ENCODE results near the gene RAB4A.

Gene RAB4A

DNA sequence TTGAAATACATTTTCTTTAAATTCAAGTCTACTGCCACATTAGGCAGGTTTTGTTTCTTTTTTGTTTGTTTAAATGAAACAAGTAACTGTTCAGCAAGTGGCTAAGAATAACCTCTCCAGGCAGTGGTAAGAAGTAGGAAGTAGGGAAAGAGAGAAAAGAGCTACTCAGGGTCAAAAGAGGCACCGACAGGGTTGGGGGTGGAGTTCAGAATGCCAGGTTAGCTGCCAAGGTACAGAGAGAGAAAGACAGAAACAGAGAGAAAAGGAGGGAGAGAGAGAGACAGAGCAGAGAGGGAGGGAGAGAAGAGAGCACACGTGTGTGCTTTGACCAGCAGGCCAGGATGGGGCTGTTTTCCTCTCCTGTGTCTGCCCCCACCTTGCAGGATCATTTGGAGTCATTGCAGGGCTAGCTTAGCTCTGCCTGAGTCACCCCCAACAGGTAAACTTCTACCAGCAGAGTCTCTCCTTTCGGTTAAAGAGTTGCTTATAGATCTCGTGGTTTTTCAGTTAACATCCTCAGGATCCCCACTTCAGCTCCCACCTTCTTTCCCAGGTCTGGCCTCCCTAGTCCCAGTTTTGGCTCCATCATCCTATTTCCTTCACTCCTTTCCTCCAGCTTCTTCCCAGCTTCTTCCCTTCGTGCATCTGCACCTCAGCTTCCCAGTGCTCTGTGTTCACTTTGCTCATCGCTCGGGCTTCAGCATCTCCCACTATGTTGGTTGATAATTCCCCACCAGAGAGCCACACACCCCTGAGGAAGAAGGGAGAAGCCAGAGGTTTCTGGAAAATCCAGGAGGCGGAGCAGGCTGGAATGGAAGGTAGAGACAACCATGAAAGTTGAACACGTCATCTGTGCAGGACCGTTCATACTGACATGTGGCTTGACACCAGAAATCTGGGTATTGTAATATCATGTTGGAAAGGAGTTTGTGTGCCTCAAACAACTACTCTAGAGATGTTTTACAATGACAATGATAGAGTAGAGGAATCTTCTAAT is 21.8 kb upstream of the RAB4A start:
- TF ChIP-seq FOXM1 (IDR thresholded peaks at IDR 0.05; ENCODE audit: borderline replicate concordance, low read depth) (no peak), YY1 (IDR thresholded peaks at IDR 0.05; ENCODE audit: low read depth) (no peak), ZBTB7A (IDR thresholded peaks at IDR 0.05; ENCODE audit: low read depth) (no peak), TCF12 (IDR thresholded peaks at IDR 0.05; ENCODE audit: low read depth) (no peak), EP300 (IDR thresholded peaks at IDR 0.05; ENCODE audit: borderline replicate concordance) (no peak), NFIC (IDR thresholded peaks at IDR 0.05) (no peak), CEBPB (IDR thresholded peaks at IDR 0.05) (no peak), TEAD4 (IDR thresholded peaks at IDR 0.05) (no peak), TAF1 (IDR thresholded peaks at IDR 0.05; ENCODE audit: low read depth) (no peak), EGR1 (IDR thresholded peaks at IDR 0.05) (no peak), CREB1 (IDR thresholded peaks at IDR 0.05; ENCODE audit: low read depth) (no peak), RAD21 (IDR thresholded peaks at IDR 0.05; ENCODE audit: low read depth) (no peak)
- TF ChIP-seq, protein P1, sequence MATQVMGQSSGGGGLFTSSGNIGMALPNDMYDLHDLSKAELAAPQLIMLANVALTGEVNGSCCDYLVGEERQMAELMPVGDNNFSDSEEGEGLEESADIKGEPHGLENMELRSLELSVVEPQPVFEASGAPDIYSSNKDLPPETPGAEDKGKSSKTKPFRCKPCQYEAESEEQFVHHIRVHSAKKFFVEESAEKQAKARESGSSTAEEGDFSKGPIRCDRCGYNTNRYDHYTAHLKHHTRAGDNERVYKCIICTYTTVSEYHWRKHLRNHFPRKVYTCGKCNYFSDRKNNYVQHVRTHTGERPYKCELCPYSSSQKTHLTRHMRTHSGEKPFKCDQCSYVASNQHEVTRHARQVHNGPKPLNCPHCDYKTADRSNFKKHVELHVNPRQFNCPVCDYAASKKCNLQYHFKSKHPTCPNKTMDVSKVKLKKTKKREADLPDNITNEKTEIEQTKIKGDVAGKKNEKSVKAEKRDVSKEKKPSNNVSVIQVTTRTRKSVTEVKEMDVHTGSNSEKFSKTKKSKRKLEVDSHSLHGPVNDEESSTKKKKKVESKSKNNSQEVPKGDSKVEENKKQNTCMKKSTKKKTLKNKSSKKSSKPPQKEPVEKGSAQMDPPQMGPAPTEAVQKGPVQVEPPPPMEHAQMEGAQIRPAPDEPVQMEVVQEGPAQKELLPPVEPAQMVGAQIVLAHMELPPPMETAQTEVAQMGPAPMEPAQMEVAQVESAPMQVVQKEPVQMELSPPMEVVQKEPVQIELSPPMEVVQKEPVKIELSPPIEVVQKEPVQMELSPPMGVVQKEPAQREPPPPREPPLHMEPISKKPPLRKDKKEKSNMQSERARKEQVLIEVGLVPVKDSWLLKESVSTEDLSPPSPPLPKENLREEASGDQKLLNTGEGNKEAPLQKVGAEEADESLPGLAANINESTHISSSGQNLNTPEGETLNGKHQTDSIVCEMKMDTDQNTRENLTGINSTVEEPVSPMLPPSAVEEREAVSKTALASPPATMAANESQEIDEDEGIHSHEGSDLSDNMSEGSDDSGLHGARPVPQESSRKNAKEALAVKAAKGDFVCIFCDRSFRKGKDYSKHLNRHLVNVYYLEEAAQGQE (IDR thresholded peaks at IDR 0.05; ENCODE audit: low read depth) = no peak
- TF ChIP-seq, protein P2, sequence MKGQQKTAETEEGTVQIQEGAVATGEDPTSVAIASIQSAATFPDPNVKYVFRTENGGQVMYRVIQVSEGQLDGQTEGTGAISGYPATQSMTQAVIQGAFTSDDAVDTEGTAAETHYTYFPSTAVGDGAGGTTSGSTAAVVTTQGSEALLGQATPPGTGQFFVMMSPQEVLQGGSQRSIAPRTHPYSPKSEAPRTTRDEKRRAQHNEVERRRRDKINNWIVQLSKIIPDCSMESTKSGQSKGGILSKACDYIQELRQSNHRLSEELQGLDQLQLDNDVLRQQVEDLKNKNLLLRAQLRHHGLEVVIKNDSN (IDR thresholded peaks at IDR 0.05) = no peak
- TF ChIP-seq, protein P3, sequence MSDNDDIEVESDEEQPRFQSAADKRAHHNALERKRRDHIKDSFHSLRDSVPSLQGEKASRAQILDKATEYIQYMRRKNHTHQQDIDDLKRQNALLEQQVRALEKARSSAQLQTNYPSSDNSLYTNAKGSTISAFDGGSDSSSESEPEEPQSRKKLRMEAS (IDR thresholded peaks at IDR 0.05) = no peak

DNA sequence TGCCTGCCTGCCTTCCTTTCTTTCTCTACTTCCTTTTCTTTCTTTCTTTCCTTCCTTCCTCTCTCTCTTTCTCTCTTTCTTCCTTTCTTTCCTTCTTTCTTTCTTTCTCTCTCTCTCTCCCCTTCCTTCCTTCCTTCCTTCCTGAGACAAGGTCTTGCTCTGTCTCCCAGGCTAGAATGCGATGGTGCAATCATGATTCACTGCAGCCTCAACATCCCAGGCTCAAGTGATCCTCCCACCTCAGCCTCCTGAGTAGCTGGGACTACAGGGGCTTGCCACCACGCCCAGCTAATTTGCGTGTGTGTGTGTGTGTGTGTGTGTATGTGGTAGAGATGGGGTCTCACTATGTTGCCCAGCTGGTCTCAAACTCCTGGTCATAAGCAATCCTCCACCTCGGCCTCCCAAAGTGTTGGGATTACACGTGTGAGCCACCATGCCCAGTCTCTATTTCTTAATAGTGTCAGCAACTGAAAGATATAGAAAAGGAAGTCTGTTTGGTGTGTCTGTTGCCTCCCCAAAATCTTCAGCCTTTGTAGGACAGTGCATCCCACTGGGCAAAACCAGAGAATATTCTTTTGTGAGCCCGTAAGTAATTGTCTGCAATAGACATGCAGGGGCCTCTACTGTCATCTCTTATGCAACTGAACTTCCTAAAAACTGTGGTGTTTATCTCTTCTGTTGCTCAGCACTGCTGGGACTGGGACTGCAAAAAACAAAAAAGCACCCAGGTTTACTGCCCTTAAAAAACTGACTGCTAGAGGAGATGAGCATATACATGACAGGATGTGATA is 20.9 kb upstream of the RAB4A start:
- TF ChIP-seq YY1 (IDR thresholded peaks at IDR 0.05; ENCODE audit: low read depth) (no peak), CREB1 (IDR thresholded peaks at IDR 0.05; ENCODE audit: low read depth) (no peak), EP300 (IDR thresholded peaks at IDR 0.05; ENCODE audit: borderline replicate concordance) (no peak), ZBTB7A (IDR thresholded peaks at IDR 0.05; ENCODE audit: low read depth) (no peak), CEBPB (IDR thresholded peaks at IDR 0.05) (no peak), EGR1 (IDR thresholded peaks at IDR 0.05) (no peak), TEAD4 (IDR thresholded peaks at IDR 0.05) (no peak), RAD21 (IDR thresholded peaks at IDR 0.05; ENCODE audit: low read depth) (no peak), TCF12 (IDR thresholded peaks at IDR 0.05; ENCODE audit: low read depth) (no peak), NFIC (IDR thresholded peaks at IDR 0.05) (no peak), FOXM1 (IDR thresholded peaks at IDR 0.05; ENCODE audit: borderline replicate concordance, low read depth) (no peak), TAF1 (IDR thresholded peaks at IDR 0.05; ENCODE audit: low read depth) (no peak)
- TF ChIP-seq, protein P2 (IDR thresholded peaks at IDR 0.05) = no peak
- TF ChIP-seq, protein P3 (IDR thresholded peaks at IDR 0.05) = no peak
- TF ChIP-seq, protein P1 (IDR thresholded peaks at IDR 0.05; ENCODE audit: low read depth) = no peak

DNA sequence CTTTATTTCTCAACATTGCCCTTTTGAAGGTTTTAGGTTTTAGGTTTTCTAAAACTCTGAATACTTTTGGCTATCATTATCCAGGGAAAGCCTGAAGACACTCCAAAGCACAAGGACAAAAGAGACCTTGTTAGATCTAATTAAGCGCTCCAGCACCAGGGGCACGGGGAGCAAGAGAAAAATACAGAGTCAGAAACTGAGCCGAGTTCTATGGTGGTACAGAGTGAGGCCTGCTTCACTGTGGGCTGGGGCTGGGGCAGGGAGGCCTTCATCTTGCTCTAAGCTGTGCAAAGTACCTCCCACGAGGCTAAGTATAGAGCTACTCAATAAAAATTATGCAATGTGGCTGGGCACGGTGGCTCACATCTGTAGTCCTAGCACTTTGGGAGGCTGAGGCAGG is 19.7 kb upstream of the RAB4A start:
- TF ChIP-seq CREB1 (IDR thresholded peaks at IDR 0.05; ENCODE audit: low read depth) = no peak
- no peak for TF ChIP-seq CEBPB (IDR thresholded peaks at IDR 0.05)
- no peak for TF ChIP-seq ZBTB7A (IDR thresholded peaks at IDR 0.05; ENCODE audit: low read depth)
- no peak for TF ChIP-seq EGR1 (IDR thresholded peaks at IDR 0.05)
- TF ChIP-seq TCF12 (IDR thresholded peaks at IDR 0.05; ENCODE audit: low read depth) = no peak
- TF ChIP-seq TAF1 (IDR thresholded peaks at IDR 0.05; ENCODE audit: low read depth) = no peak
- no peak for TF ChIP-seq EP300 (IDR thresholded peaks at IDR 0.05; ENCODE audit: borderline replicate concordance)
- no peak for TF ChIP-seq FOXM1 (IDR thresholded peaks at IDR 0.05; ENCODE audit: borderline replicate concordance, low read depth)
- TF ChIP-seq, protein P3 (IDR thresholded peaks at IDR 0.05) = no peak
- TF ChIP-seq, protein P1 (IDR thresholded peaks at IDR 0.05; ENCODE audit: low read depth) = no peak
- TF ChIP-seq YY1 (IDR thresholded peaks at IDR 0.05; ENCODE audit: low read depth) = no peak
- TF ChIP-seq, protein P2 (IDR thresholded peaks at IDR 0.05) = no peak
- TF ChIP-seq TEAD4 (IDR thresholded peaks at IDR 0.05) = no peak
- TF ChIP-seq RAD21 (IDR thresholded peaks at IDR 0.05; ENCODE audit: low read depth) = no peak
- no peak for TF ChIP-seq NFIC (IDR thresholded peaks at IDR 0.05)
